NK-92 (cell line): Measurements from ENCODE around the gene RBPJL.
"Not testable (repeated sequence)": the region's sequence is repeated elsewhere in the genome, so short reads cannot be mapped to it uniquely, and the experiment has no call there.

Experiments
- DNase-seq: peaks from one replicate; lab custom pipeline; 2025; ENCODE audit not compliant: unreplicated experiment; lab: John Stamatoyannopoulos, UW

Gene RBPJL

DNA sequence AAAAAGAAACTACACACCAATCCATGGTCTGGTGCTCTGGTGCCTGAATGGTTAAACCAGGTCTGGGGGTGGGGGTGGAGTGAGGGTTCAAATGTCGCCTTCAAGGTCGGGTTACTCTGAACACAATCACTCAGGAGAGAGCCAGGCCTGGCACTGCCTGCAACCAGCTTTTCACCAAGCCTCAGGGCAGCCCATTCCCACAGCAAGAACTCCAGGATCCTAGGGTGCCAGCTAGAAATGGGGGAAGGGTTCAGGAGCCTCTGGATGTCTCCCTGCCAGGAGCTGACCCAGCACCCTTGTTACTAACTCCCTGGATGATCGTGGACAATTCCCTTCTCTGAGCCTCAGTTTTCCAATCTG is 34.9 kb downstream of the RBPJL start:
- no peak for DNase-seq

DNA sequence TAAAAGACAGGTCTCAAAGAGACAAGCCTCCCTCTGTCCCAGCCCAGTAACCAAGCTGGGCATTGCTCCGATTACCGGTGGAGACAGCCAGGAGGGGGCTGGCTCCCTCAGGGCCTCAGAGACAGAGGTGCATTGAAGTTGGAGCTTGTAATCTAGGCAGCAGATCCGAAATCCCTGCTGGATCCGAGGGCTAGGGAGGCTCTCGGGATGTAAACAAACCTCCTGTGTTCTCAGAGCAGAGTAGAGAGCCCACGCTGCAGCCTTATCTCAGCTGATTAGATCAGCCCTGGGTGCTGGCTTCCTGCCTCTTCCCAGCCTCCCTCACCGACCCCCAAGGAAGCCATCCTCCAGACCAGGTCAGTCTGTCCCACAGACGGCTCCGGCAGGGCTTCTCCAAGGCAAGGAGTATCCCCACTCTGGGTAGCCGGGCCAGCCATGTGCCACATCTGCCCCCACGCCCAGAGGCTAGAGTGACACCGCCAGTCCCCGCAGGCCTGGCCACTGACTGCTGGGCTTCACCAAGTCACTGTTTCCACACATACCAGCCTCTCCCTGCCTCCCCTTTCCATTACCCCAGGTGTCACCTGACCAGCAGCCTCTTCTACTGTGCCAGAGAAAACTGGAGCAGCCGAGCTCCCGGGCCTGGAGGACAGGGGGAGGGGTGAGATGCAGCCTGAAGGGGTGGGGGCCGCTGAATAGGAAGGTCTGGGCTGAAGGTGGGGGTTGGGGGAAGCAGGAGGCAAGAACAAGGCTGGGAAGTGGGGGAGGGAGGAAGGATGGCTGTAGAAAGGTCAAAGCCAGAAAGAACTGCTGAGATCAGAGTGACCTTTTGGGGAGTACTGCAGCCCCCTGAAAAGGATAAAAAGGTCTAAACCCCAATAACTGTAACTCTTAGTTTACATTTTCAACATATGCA is 35.6 kb downstream of the RBPJL start:
- DNase-seq = no peak

DNA sequence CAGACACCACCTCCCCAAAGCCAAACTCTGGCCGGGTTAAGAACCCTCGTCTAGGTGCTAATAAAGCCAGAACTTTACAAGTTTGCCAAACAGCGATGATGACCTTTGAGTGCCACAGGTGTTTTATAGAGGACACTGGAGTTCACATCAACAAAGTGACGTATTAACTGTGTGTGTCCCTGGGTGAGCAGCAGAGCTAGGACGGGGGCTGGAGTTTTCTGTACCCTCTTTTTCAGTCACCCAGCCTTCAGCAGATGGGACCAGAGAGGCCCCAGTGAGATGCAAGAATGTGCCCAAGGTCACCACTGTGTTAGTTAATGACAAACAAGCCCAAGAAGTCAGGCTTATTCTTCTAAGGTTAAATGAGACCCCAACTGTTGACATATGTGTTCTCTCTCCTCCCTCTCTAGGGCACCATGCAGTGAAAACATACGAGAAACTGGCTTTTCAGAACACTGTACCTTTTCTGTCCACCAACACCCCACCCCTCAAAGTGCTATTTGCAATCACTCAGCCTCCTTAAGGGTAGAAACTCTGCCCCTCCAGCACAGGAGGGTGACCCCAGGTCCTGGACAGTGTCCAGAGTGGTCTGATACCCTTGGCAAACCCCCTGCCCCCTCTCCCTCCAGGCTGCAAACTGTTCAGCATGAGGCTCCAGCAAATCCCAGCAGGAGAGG is 36.4 kb downstream of the RBPJL start:
- no peak for DNase-seq

DNA sequence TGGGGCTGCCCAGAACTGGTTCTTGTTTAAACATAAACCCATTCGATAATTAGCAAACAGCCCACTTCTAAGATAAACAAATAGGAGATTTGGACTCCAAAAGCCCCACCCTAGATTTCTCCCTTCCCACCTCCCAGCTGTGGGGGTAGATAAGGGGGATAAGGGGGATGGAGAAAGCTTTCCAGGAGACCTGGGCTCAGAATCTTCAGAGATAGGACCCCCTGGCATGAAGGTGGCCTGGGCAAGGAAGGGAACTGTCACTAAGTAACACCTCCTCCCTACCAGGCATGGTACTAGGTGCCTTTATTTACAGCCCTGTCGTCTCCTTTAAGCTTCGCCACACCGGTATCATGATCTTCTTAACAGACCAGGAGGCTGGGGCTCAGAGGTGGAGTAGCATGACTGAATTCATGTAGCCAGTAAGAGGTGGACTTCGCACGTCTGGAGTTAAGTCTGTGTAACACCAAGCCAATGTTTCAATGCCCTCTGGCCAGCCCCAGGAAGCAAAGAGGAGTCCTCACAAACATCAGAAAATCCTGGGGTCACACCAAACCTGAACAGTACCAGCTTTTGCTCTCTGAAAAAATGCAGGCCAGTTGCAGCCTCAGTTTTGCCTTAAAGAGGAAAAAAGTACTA is 37.0 kb downstream of the RBPJL start:
- no peak for DNase-seq

DNA sequence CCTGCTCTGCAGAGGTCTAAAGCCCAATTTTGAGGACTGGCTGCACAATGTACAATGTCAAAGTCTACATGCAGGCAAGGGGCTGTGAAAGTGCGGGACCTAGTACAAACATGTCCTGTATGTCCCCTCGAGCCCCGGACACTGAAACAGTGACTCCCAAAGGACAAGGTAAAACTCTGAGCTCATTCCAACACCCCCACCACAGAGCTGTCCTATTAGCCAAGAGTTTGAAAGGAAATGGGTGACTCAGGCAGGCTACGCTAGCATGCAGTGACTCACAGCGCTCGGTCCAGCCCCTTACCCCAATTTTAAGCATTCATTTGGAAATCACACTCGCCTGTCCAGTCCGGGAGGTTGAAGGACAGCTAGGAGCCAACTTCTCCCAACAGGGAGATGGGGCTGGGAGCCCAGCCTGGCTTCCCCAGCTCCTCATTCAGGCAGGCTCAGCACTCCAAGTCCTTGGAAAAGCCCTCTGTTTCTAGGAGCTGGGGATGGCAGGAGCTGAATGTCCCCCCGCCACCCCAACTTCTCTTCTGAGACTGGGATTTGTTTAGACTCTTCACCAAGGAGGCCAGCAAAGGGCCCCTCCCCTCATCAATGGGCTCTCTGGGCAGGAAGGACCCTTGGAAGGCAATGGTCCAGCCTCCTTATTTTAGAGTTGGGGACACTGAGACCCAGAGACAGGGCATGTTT is 37.7 kb downstream of the RBPJL start:
- no peak for DNase-seq

DNA sequence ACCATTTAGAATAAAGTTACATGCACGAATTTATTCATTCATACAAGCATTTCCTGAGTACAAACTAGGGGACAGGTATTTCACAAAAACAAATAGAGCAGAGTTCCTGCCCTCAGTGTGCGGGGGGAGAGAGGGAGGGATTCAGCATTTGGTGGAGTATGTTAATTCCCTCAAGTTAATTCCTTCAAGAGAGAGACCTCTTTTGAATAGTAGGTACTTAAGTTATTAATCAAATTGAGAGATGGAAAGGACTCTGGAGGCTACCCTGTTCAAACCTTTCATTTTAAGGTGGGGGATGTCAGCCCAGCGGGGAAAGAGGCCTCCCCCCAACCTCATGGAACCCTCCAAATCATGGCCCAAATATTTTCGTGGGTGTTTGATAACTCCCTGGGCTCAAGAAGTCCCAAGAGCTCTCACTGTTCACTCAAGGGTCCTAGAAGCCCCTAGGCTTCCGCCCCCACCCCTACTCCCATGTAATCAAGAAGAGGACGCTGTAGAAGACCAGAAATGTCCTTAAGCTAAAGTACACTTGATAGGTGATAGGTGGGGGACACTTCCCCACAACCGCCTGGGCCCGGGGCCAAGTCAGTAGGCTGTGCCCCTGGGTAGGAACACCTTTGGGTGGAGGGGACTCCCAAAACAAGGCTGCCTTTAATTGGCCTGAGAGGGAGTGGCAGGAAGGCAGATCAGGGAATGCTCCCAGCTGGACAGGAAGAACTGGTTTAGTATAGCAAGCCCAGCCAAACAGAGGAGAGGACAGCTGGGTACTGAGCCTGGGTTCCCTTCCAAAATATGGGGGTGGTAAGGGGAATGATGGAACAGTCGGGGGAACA is 38.7 kb downstream of the RBPJL start:
- DNase-seq = no peak

DNA sequence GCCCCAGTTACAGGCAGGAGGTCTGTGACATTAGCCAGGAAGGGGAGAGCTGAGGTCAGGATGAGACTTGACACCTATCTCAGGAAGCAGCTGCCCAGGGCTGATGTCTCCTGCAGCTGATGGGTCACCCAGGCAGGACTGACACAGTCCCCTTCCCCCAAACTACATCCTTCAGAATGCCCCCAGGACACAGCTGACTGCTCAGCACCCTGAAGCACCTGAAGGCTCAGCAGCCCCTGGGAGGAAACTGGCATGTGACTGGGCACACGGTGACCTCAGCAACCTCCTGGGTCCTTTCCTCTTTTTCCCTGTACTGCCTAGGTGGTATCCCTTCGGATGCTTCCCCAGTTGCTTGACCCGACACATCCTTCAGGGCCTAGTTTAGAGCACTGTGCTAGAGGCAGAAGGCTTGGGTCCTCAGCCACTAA is 39.7 kb downstream of the RBPJL start:
- DNase-seq = no peak

DNA sequence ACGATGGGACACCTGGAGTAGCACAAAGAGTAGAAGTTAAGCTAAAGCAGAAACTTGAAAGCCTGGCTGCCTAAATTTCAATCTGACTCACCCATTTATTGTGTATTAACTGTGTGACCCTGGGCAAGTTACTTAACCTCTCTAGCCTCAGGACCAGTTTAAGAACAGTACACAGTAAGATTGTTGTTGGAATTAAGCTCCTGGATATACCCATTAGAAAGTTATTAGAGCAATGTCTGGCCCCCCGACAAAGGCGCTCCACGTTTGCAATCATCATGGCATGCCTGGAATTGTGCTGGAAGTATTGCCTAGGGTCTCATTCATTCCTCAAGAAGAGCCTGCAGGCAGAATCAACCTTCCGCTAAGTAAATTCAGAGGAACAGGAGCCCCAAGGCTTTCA is 40.2 kb downstream of the RBPJL start:
- DNase-seq = no peak

DNA sequence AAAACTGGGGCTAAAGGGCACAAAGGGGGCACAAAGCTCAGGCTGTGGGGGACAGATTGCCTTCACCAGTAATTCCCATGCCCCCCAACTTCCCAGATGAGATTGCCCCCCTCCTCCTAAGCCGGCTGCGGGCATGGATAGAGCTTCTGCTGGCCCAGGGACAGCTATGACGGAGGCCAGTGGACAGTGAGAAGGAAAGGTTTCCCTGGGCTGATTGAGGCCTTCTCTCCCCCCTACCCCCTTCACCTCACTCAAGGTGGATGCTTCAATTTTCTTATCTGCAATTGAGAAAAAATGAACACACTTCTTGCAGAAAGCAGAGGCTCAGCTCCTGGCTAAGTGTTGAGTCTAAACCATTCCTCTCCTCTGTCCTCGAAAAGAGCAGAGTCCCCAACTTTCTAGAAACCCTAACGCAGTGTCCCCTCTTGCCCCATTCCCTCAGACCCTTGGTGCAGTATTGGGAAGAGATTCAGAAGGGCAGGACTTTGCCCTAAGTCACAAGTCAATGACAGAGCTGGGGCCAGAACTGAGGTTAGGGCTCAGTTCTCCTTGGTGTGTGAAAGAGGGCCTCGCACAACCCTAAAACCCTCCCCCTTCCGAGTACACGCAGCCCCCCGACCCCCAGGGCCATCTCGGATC is 40.8 kb downstream of the RBPJL start:
- no peak for DNase-seq

DNA sequence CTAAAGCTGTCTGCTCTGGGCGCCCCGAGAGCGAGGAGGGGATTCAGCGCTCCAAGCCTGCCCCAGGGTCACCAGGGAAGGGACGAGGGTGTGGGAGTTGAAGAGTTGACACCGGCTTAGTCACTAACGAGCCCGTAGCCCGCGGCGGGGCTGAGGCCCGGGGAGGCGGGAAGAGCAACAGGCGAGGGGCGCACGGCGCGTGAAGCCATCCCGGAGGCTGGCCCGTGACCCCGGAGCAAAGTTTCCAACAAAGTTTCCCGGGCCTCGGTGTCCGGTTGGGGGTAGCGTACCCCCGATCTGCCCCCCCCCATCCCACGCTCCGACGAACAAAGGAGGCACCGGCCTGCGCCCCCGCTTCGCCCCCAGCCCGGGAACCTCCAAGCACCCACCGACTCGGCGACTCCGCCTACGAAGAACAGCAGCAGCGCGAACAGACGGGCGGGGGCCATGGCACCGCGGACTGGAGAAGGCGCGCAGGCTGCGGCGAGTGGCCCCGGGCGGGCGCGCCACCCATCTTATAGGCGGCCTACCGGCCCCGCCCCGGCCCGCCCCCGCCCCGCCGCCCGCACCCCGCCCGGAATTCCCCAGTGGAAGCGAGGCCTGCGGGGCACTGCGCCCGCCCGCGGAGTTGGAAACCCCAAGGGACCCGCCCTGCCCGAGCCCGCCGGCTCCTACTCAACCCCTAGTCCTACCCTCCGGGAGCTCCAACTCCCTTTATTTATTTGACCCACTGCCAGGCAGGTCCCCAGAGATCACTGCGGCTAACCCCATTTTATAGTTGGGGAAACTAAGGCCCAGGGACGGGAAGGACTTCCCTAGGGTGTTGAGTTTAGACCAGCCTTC is 41.5 kb downstream of the RBPJL start, which contains the start of gene SDC4:
Gene SDC4 (minus strand): TSS at position 489 of the 843 bp plus-strand sequence. CDS start 40 bp downstream, at position 449.
- DNase-seq = no peak

DNA sequence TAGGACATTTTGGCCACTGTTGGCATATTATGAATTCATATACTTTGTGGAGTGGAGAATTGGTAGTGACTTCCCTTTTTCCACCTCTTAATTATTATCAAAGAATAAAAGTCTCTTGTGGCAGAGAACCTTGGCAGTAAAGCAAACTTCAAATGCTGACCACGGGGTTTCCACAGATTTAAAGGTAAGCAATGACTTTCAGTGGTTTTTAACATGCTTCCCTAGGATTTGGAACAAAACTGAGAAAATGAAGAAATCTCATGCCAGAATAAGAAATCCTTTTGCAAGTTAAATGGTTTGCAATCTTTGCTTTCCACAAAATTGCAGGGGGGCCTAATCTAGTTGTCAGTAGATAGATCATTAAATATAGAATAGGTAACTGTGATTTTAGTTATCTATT is 43.6 kb downstream of the RBPJL start:
- no peak for DNase-seq

DNA sequence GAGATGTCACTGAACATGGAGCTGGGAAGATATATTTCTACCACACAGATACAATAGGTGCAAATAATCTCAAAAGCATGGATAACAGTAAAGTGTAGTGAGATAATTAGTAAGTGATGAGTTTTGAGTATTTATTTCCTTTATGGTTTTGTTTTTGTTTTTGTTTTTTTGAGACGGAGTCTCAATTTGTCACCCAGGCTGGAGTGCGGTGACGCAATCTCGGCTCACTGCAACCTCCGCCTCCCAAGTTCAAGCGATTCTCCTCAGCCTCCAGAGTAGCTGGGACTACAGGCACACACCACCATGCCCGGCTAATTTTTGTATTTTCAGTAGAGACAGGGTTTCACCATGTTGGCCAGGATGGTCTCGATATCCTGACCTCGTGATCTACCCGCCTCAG is 44.2 kb downstream of the RBPJL start:
- DNase-seq = not testable (repeated sequence)

DNA sequence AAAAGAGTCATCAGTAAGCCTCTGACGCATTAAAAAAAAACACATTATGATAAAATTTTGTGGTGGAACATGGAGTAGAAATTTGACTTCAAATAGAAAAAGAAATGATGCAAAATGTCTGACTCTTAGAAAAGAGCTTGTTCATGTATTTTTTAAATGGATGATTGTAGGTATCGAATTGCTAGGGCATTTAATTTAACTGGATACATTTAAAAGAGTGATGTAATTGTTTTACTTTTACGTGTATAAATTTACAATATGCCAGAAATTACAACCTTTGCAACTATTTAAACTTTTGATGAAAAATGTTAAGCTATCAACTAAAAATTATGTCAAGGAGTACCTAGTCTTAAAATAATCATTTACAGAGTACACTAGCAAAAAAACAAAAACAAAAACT is 46.1 kb downstream of the RBPJL start:
- no peak for DNase-seq

DNA sequence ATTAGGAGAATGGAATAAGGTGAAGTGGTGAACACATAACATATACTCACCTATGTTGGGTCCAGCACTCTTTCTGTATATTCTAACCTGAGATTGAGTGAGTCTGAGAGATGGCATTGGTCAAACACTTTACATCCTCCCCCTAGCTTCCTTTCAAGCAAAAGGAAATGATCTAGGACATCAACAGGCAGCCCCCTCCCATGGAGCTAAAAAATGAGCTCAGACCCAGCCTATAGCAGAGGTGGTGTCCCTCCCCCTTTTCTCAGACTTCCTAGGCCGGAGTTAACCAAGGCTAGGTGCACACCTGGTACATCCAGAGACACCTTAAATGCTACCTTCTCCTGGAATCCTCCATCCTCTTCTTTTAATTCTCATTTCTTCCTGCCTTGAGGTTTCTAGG is 47.1 kb downstream of the RBPJL start:
- no peak for DNase-seq

DNA sequence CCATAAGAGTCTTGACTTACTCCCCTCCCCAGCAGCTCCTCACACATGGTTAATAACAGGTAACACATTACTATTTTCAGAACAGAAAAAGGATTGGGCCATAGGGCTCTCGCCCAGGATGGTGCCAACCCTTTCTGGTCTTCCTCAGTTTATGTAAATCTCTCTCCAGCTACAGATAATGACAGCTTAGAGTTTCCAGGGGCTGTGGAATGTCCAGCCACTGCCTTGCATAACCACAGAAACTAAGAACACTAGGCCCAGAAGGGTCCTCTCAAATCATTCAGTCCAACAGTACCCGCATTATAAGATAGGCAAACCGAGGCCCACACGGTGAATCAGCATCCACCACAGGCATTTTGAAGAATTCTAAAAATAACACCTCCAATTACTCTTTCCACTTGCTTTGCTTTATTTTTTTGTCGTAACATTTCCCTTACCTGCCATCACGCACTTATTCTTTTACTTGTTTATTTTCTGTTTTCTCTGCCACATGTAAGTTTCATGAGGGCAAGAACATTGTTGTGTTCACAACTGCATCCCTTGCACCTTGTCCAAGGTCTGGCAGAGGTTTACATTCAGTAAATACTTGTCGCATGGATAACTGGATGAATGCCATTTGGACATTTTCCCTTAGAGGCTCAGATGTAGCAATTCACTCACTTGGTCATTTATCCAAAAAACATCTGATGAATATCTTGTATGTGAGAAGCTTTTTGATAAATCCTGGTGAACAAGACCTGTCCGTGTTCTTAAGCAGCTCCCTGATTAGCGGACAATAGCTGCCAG is 48.0 kb downstream of the RBPJL start:
- no peak for DNase-seq

DNA sequence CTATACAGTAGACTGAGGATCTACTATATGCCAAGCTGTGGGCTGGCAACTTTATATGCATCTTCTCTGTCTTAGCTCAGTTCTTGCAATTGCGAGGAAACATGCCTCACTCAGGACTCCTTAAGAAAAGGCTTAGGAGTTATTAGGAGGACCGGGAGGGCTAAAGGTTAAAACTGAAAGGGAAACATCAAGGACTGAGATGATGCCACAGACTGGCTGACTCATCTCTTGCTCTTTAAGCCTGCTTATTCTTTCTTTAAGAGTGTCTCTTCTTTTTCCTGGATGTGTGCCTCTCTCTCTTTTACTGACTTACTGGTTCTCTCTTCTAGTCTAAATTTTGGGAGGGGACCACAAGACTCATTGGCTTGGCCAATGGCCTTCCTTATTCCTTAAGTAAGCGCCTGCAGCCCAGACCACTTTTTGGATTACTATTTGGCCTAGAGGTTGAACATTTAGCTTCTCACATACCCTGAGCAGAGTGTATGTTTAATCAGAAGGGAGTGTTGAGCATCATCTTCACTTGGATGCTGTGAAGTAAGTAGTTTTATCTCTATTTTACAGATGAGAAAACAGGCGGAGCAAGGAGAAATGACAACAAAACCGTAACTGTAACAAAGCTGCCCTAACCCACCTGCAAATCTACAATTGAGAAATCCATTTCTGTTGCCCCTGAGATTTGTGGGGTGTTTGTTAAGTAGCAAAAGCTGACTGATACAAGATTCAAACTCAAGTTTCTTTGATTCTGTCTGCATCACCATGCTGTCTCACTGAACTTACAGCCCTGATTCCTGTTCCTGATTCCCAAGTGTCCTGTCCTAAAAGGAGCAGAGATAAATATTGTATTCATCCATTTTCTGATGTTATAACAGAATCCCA is 48.8 kb downstream of the RBPJL start:
- no peak for DNase-seq
